Stimulated activated CD8-positive, alpha-beta memory T cell treated with anti-CD3 and anti-CD28 coated beads, Interleukin-4, amount 100 ng/mL, for 1 hour (primary cell): ENCODE data around the gene RNF150.
"Not testable (repeated sequence)": the region's sequence is repeated elsewhere in the genome, so short reads cannot be mapped to it uniquely, and the experiment has no call there.

Source experiments
- DNase-seq, 2 donors: peaks; one replicate each; pipeline ENCODE4 v3.0.0-alpha.2; 2020; ENCODE audit warnings: low read depth in 2 of 2, low spot score in 1 of 2

The RNF150 gene

GRCh38 chr4:141078871-141079270 lies 54.4 kb downstream of the RNF150 start:
- DNase-seq = no peak

GRCh38 chr4:141077611-141078225 lies 55.6 kb downstream of the RNF150 start:
- no peak for DNase-seq

- DNase-seq = no peak
Observed at GRCh38 chr4:141075553-141075952, 57.7 kb downstream of the RNF150 start.

- DNase-seq = no peak
Observed at GRCh38 chr4:141074098-141074878, 59.0 kb downstream of the RNF150 start.

DNA sequence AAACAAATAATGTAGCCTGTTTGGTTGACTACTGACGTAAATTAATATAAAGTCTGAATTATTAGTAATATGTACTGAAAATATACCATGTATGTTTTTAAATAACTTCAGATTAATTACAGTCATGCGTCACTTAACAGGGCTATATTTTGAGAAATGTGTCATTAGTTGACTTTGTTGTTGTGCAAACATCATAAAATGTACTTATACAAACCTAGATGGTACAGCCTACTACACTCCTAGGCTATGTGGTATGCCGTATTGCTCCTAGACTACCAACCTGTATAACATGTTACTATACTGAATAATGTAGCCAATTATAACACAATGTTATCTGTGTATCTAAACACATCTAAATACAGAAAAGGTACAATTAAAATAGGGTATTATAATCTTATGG lies 66.6 kb downstream of the RNF150 start:
- no peak for DNase-seq

DNA sequence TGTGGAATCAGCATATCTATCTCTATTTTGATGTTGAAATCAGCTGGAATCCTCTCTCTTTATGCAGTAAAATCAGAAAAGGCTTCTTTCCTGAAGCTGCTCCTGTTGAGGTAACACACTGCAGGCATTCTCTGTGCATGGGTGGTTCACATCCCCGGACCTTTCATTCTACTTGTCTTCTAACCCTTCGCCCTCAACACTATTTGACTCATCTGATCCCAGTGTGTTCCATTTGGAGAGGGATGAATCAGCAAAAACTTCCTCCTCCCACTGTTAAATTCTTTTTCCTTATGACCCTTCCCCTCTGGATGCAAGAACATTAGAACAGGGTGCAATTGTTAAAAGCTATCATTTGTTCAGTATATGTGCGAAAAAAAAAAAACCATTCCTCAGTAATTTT lies 67.4 kb downstream of the RNF150 start:
- no peak for DNase-seq

DNA sequence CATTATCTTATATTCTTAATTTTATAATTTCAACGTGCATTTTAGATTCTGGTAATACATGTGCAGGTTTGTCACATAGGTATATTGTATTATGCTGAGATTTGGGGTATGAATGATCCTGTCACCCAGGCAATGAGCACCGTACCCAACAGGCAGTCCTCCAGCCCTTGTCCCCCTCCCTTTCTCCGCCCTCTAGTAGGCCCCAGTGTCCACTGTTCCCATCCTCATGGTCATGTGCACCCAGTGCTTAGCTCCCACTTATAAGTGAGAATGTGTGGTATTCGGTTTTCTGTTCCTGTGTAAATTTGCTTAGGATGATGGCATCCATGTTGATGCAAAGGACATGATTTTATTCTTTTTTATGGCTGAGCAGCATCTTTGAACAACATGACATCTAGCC lies 70.6 kb downstream of the RNF150 start:
- DNase-seq = no peak

DNA sequence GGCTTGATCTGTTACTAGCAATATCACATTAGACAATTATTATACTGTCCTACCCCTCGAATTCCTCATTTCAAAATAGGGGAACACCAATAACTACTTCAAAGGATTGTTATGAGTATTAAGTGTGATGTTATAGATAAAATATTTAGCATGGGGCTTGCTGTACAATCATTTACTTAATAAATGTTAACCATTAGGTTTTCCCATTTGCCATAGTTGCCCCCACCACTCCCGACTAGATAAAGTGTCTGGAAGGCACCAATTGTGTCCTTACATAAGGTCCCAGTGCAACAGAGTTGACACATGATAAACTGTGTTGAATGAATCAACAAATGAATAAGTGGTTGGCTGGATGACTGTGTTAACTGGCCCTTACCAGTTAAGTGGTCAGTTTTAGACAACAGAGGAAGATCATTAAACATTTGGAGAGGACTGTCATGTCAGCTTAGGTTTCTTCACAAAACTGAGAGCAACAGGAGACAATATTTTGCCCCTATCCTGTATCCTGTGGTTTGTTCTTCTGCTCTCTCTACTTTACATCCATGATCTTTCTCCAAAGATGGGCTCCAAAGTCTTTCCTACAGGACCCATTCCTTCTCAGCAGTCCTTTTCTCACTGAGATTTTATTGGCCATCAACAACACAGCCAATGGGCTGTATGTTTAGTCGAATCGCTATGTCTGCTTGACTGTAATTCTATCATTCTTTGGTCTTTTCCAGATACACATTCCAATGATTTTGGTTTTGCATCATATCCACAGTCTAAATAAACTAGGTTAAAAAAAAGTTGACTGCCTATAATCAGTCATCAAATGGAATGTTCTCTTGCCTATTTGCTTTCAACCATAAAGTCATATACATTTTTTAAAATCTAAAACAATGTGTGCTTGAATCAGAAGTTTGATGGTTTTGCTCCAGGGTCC lies 74.4 kb downstream of the RNF150 start:
- no peak for DNase-seq

- DNase-seq = no peak
Observed at GRCh38 chr4:141057582-141057981, 75.7 kb downstream of the RNF150 start.

DNA sequence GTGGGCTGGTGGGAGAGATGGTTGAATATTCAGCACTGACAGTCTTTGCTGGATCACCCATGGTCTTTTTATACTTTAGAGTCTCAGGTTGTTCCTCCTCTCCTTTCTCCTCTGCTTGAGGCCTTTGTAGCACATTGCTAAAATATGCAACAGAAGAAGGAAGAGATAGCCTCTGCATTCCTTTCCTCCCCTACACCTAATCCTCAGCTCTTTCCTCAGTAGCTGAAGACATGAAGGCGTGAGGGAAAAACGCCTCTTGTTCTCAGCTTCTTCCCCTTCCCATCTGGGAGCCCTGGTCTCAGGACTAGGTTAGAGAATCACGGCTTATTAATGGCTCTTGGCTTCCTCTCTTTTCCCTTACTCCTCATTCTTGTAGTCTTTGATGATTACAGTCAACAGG lies 76.8 kb downstream of the RNF150 start:
- no peak for DNase-seq

- no peak for DNase-seq
Observed at GRCh38 chr4:141054446-141054845, 78.8 kb downstream of the RNF150 start.

DNA sequence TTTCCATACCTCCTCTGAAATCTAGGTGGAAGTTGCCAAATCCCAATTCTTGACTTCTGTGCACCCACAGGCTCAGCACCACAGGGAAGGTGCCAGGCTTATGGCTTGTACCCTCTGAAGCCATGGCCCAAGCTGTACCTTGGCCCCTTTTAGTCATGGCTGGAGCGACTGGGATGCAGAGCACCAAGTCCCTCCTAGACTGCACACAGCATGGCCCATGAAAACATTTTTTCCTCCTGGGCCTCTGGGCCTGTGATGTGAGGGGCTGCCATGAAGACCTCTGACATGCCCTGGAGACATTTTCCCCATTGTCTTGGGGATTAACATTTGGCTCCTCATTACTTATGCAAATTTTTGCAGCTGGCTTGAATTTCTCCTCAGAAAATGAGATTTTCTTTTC lies 82.3 kb downstream of the RNF150 start:
- DNase-seq = not testable (repeated sequence)

- no peak for DNase-seq
Observed at GRCh38 chr4:141047228-141047884, 85.9 kb downstream of the RNF150 start.

GRCh38 chr4:141046255-141046654 lies 87.0 kb downstream of the RNF150 start:
- no peak for DNase-seq

GRCh38 chr4:141045848-141046247 lies 87.4 kb downstream of the RNF150 start:
- no peak for DNase-seq

GRCh38 chr4:141041021-141041476 lies 92.2 kb downstream of the RNF150 start:
- no peak for DNase-seq

DNA sequence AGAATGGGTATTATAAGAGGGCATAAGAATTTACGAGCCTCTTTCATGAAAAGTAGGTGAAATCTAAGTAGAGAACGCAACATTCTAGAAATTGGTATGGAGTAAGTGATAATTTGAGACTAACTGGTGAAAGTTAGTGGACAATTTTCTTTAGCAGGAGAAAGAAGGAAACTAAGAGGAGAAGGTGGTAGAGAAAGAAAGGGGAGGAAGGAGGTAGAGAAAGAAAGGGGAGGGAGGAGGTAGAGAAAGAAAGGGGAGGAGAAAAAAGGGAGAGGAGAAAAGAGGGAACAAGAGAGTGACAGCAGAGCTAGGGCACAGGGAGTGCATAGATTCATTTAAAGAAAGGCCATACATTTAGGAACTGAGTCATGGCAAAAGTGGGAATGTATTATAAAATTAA lies 94.1 kb downstream of the RNF150 start:
- DNase-seq = no peak

- no peak for DNase-seq
Observed at GRCh38 chr4:141038428-141038827, 94.8 kb downstream of the RNF150 start.

DNA sequence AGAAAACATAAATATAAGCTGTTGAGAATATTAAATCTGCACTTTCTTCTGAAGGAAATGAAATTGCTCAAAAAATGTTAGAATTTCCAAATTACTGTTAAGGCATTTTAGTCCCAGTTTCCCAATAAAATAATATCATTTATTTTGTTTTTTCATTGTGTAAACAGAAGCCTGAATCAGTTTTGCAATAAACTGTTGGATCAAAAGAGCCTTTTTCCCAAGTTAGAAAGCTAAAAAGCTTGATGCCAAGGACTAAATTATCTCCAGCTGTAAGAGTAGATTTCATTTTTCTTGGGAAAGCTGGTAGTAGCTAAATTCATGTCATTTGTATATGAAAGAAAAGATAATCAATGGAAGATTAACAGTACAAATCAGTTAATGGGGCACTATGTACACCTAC lies 95.8 kb downstream of the RNF150 start:
- DNase-seq = no peak

- no peak for DNase-seq
Observed at GRCh38 chr4:141036786-141037185, 96.5 kb downstream of the RNF150 start.

- DNase-seq = no peak
Observed at GRCh38 chr4:141035920-141036319, 97.3 kb downstream of the RNF150 start.
